Measurements from ENCODE around the gene LRBA.

- TF ChIP-seq POLR2A (IDR thresholded peaks at IDR 0.05; ENCODE audit: low read depth, low read length) (no peak), JUN (IDR thresholded peaks at IDR 0.05; ENCODE audit: borderline replicate concordance, insufficient read depth, insufficient read length, low read depth) (no peak), CTCF (IDR thresholded peaks at IDR 0.05; ENCODE audit: extremely low read depth in 1 of 2, insufficient read depth in 1 of 2, low read depth in 1 of 2, low read length in 2 of 2) (no peak)
Observed at GRCh38 chr4:150939530-150939929, 75.6 kb downstream of the LRBA start.
